ENCODE results near the gene AGBL1. TPM values are rescaled to one million over a fixed set of nuclear protein-coding genes. Genes with fewer than 3 reads are reported as not detected.

Gene AGBL1
- total and polyA plus RNA-seq, 2 donors (not counting 3 experiments of a cell fraction or from before 2014, with no cell fraction given): not detected

DNA sequence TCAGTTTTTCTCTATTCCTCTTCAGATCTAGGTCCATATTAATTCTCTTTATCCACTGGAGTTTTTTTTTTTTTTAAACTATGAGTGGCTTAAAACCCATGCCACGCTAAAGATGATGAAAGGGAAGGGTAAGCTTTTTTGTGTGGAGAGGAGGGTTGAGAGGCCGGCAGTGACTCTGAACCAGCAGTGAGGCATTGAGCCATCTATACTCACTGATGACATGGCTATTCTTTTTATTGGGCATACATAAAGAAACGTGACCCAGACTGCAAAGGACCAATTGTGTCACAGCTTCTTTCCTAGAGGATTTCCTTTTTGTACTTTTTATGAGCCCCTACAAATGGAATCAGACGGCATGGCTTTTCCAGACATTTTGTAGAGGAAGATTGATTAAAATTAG is 662.2 kb downstream of the AGBL1 start:
- CTCF ChIA-PET: no interaction called here
- no peak for DNase-seq (ENCODE audit: low read depth, low spot score)
- no peaks in the 10 kb centered on the region for H3K79me2 ChIP-seq (ENCODE audit: control insufficient read depth, insufficient read depth, low read length)
- no TSS peak for BruUV-seq (replicated peaks)
- H3K9ac ChIP-seq (replicated peaks; ENCODE audit: extremely low read depth, insufficient read depth, low read length): no peak overlapping the region
- intact Hi-C loops (cut with micrococcal nuclease): no loop called here
- no peak overlapping the region for H3K27ac ChIP-seq (ENCODE audit: insufficient read depth, low read depth, low read length)
- TF ChIP-seq, protein P1, sequence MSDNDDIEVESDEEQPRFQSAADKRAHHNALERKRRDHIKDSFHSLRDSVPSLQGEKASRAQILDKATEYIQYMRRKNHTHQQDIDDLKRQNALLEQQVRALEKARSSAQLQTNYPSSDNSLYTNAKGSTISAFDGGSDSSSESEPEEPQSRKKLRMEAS (IDR thresholded peaks at IDR 0.05; ENCODE audit: insufficient read depth, insufficient read length): no peak
- TF ChIP-seq MYC (IDR thresholded peaks at IDR 0.05; ENCODE audit: low read depth, low read length): no peak
- no peak for TF ChIP-seq EZH2 (IDR thresholded peaks at IDR 0.05; ENCODE audit: borderline replicate concordance, low read depth, low read length, severe bottlenecking)
- H3K4me1 ChIP-seq (ENCODE audit: control insufficient read depth, extremely low read depth, insufficient read depth, low read length): no peaks in the 10 kb centered on the region
- H3K4me2 ChIP-seq (ENCODE audit: insufficient read depth, low read length): no peak overlapping the region
- H3K4me3 ChIP-seq (replicated peaks in 1 of 3; ENCODE audit: insufficient read depth in 1 of 3, low read depth in 1 of 3, low read length in 3 of 3): no peak overlapping the region
- H4K20me1 ChIP-seq (replicated peaks; ENCODE audit: control insufficient read depth, extremely low read depth, insufficient read depth, low read length): no peaks in the 10 kb centered on the region
- FAIRE-seq: no peak
- H3K9me1 ChIP-seq (replicated peaks; ENCODE audit: control insufficient read depth, extremely low read depth, insufficient read depth, low read length): no peaks in the 10 kb centered on the region
- H3K27me3 ChIP-seq (ENCODE audit: control insufficient read depth in 2 of 2, insufficient read depth in 2 of 2, low read length in 2 of 2): no peaks in the 10 kb centered on the region
- H3K9me3 ChIP-seq (replicated peaks; ENCODE audit: control insufficient read depth, insufficient read depth, low read length): peaks cover 3% of the 10 kb centered on the region
- POLR2A ChIA-PET: no interaction called here
- no peaks in the 10 kb centered on the region for H3K36me3 ChIP-seq (ENCODE audit: control insufficient read depth in 2 of 2, extremely low read depth in 1 of 2, insufficient read depth in 2 of 2, low read length in 2 of 2)
- dilution Hi-C loops (cut with MboI; ENCODE audit: extremely low pct_ligation_motif_present, low sequenced_read_pairs): no loop called here
- no peak overlapping the region for H2AFZ ChIP-seq (ENCODE audit: low read depth, low read length)

DNA sequence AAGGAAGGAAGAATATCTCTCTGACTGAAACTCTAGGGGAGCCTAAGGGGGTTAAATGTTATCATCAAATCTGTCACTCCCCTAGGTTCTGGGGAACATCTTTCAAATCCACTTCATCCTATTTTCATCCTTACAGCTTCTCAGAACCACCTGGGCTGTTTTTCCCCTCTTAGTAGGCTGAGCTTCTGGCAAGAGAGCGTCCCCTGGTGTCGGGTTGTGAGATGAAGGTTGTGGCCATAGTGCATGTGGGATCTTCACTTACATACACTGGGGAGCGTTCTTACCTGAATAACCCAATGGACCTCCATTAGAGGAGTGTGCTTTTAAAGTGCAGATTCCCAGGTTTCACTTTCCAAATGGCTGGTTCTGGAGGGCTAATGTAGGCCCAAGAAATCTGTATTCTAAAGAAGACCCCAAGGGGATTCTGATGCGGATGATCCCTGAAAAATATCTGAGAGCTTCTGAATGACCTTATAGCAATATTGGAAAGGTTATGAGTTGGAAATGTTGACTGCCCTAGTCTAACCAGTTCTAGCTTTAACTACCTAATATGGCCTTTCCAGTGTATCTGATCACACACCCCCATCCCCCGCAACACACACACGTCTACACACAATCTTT is 663.7 kb downstream of the AGBL1 start:
- no peak for DNase-seq (ENCODE audit: low read depth, low spot score)
- intact Hi-C loops (cut with micrococcal nuclease): no loop called here
- CTCF ChIA-PET: no interaction called here

More for the DNA sequence above, 663.7 kb downstream of the AGBL1 start:
- H3K4me2 ChIP-seq (ENCODE audit: insufficient read depth, low read length): no peak overlapping the region
- FAIRE-seq: no peak
- no peaks in the 10 kb centered on the region for H4K20me1 ChIP-seq (replicated peaks; ENCODE audit: control insufficient read depth, extremely low read depth, insufficient read depth, low read length)
- no peaks in the 10 kb centered on the region for H3K79me2 ChIP-seq (ENCODE audit: control insufficient read depth, insufficient read depth, low read length)
- no peak for TF ChIP-seq MYC (IDR thresholded peaks at IDR 0.05; ENCODE audit: low read depth, low read length)
- TF ChIP-seq, protein P2, sequence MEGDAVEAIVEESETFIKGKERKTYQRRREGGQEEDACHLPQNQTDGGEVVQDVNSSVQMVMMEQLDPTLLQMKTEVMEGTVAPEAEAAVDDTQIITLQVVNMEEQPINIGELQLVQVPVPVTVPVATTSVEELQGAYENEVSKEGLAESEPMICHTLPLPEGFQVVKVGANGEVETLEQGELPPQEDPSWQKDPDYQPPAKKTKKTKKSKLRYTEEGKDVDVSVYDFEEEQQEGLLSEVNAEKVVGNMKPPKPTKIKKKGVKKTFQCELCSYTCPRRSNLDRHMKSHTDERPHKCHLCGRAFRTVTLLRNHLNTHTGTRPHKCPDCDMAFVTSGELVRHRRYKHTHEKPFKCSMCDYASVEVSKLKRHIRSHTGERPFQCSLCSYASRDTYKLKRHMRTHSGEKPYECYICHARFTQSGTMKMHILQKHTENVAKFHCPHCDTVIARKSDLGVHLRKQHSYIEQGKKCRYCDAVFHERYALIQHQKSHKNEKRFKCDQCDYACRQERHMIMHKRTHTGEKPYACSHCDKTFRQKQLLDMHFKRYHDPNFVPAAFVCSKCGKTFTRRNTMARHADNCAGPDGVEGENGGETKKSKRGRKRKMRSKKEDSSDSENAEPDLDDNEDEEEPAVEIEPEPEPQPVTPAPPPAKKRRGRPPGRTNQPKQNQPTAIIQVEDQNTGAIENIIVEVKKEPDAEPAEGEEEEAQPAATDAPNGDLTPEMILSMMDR (IDR thresholded peaks at IDR 0.05; ENCODE audit: extremely low read depth in 1 of 2, insufficient read depth in 1 of 2, low read depth in 1 of 2, low read length in 2 of 2): no peak
- TF ChIP-seq EZH2 (IDR thresholded peaks at IDR 0.05; ENCODE audit: borderline replicate concordance, low read depth, low read length, severe bottlenecking): no peak
- no peaks in the 10 kb centered on the region for H3K36me3 ChIP-seq (ENCODE audit: control insufficient read depth in 2 of 2, extremely low read depth in 1 of 2, insufficient read depth in 2 of 2, low read length in 2 of 2)
- no peaks in the 10 kb centered on the region for H3K9me1 ChIP-seq (replicated peaks; ENCODE audit: control insufficient read depth, extremely low read depth, insufficient read depth, low read length)
- POLR2A ChIA-PET: no interaction called here
- no peaks in the 10 kb centered on the region for H3K4me1 ChIP-seq (ENCODE audit: control insufficient read depth, extremely low read depth, insufficient read depth, low read length)
- H2AFZ ChIP-seq (ENCODE audit: low read depth, low read length): no peak overlapping the region
- no peaks in the 10 kb centered on the region for H3K27me3 ChIP-seq (ENCODE audit: control insufficient read depth in 2 of 2, insufficient read depth in 2 of 2, low read length in 2 of 2)
- peaks cover 3% of the 10 kb centered on the region for H3K9me3 ChIP-seq (replicated peaks; ENCODE audit: control insufficient read depth, insufficient read depth, low read length)
- dilution Hi-C loops (cut with MboI; ENCODE audit: extremely low pct_ligation_motif_present, low sequenced_read_pairs): no loop called here
- no peak overlapping the region for H3K4me3 ChIP-seq (replicated peaks in 1 of 3; ENCODE audit: insufficient read depth in 1 of 3, low read depth in 1 of 3, low read length in 3 of 3)
- no TSS peak for BruUV-seq (replicated peaks)
- H3K9ac ChIP-seq (replicated peaks; ENCODE audit: extremely low read depth, insufficient read depth, low read length): no peak overlapping the region
- no peak overlapping the region for H3K27ac ChIP-seq (ENCODE audit: insufficient read depth, low read depth, low read length)

All from endothelial cell of umbilical vein (primary cell).